Mucosa of rectum (tissue), 2 donors: Measurements from ENCODE around the gene CCDC175.

Source experiments
- H3K27ac ChIP-seq, 2 donors: one replicate each; pipeline ENCODE4 v1.7.0; 2013; ENCODE audit warnings: inconsistent platforms in 2 of 2, low read depth in 2 of 2, low read length in 2 of 2
- H3K27me3 ChIP-seq, 2 donors: one replicate each; pipeline ENCODE4 v1.7.0; 2013; ENCODE audit warnings: low read length in 2 of 2; ENCODE audit not compliant: control insufficient read depth in 2 of 2, insufficient read depth in 2 of 2
- H3K36me3 ChIP-seq, 2 donors: one replicate each; pipeline ENCODE4 v1.7.0; 2013; ENCODE audit warnings: low read length in 2 of 2; ENCODE audit not compliant: control insufficient read depth in 2 of 2, insufficient read depth in 2 of 2
- H3K4me1 ChIP-seq, 2 donors: one replicate each; pipeline ENCODE4 v1.7.0; 2013; ENCODE audit warnings: low read length in 2 of 2, mild to moderate bottlenecking in 1 of 2; ENCODE audit not compliant: control insufficient read depth in 2 of 2, insufficient read depth in 2 of 2
- H3K4me3 ChIP-seq, 2 donors: one replicate each; pipeline ENCODE4 v1.7.0; 2013; ENCODE audit warnings: low read length in 2 of 2
- H3K9ac ChIP-seq, 2 donors: one replicate each; pipeline ENCODE4 v1.7.0; 2013; ENCODE audit warnings: low read length in 2 of 2, low read depth in 1 of 2, mild to moderate bottlenecking in 1 of 2
- H3K9me3 ChIP-seq, 2 donors: one replicate each; pipeline ENCODE4 v1.7.0; 2013; ENCODE audit warnings: low read length in 2 of 2; ENCODE audit not compliant: control insufficient read depth in 2 of 2
- donor health status: healthy.
- donor health status: Normal muscosa, but diverticular disease.

The CCDC175 gene

DNA sequence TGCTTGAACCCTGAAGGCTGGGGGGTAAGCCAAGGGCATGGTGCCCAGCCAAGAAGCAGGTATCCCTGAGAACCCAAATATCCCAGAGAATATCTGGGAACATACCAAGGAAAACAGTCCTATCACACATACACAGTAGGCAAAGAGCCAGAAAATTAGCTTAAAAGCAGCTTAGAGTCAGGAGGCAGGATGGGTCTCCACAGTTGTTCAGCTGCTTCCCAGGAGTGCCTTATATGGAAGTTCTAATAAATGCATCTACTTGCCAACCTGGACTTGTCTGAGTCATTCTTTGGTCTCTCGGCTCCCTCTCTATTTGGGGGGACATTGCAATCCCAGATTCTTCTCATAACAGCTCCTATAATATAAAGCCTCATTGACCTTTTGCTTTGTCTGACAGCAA is 102.4 kb downstream of the CCDC175 start:
- H3K4me1 ChIP-seq, result no peaks in the 10 kb centered on the region
- peaks cover 26 to 27% of the 10 kb centered on the region in 2 donors for H3K36me3 ChIP-seq
- H3K27me3 ChIP-seq, result no peaks in the 10 kb centered on the region
- H3K4me3 ChIP-seq, result no peak overlapping the region
- no peak overlapping the region for H3K27ac ChIP-seq
- H3K9me3 ChIP-seq, result no peaks in the 10 kb centered on the region
- no peak overlapping the region for H3K9ac ChIP-seq

DNA sequence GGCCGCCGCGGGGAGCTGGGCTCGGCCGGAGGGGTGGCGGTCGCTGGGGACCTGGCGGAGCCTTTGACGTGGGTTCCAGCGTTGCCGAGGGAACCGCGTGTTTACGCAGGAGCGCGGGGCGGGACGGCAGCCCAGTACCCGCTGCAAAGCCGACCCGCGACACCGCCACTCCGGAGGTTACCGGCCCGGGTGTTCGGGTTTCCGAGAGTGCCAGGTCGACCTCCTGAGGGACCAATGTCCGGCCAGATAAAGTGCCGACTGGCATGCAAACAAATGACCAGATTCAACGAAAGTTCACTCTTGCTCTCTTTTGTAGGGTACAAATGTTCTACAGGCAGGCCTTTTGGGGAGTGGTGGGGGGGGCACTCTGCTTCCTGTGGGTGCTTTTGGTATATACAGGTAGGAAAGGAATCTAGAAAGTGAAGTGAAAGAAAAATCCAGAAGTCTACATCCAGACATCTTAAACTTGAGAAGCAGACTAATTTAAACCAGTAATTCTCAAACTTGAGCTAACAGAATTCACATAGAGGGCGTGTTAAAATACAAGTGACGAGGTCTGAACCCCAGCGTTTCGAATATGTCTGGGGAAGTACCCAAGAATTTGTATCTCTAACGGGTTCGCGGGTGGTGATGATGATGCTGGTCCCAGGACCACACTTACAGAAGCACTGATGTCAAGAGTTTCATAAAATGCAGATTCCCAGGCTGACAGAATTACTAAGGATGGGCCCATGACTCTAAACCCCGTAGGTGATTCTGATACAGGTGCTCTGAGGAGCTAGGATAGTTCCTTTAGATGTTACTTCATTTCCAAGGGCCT is 111.1 kb downstream of the CCDC175 start, which contains the start of gene GPR135:
Gene GPR135, minus strand, starts transcription at position 65 of the 820 bp plus-strand sequence. CDS start 154 bp downstream, outside the sequence.
- H3K27me3 ChIP-seq, result no peaks in the 10 kb centered on the region
- H3K36me3 ChIP-seq, result no peaks in the 10 kb centered on the region
- H3K27ac ChIP-seq, result peak within 1 kb of the TSS; percentile 16 to 24
- H3K4me1 ChIP-seq, result peaks cover 6 to 8% of the 10 kb centered on the region in 2 donors
- H3K9ac ChIP-seq, result peak within 1 kb of the TSS in 1 of 2 donors; percentile 53
- H3K4me3 ChIP-seq, result peak within 1 kb of the TSS; percentile 73 to 74
- no peaks in the 10 kb centered on the region for H3K9me3 ChIP-seq

DNA sequence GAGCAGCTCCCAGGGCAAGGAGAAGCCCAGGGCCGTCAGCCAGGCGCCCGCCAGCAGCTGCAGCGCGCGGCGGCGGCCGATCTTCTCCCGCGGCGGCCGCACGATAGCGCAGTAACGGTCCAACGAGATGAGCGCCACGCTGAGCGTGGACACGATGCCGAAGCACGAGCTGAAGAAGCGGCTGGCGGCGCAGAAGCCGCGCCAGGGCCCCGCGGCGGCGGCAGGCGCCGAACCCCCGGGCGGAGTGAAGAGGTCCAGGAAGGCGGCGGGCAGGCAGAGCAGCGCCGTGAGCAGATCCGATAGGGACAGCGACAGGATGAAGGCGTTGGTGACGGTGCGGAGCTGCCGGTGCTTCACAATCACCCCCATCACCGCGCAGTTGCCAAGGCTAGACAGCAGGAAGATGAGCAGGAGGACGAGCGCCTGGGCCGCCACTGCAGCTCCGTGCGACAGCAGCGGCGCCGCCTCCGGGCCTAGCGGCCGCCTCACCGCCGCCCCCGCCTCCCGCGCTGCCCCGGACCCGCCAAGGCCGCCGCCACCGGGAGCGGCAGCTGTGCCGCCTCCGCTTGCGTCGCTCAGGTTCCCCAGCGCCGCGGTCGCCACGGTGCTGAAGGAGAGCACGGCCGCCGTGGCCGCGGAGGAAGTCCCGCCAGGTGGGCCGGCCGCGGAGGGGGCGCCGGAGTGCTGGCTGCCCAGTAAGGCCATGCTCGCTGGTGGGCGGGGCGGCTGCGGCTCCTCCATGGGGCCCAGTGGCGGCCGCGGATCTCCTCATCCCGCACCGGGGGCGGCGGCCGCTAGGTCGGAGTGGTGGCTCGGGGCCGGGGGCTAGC is 111.9 kb downstream of the CCDC175 start:
- Histone ChIP-seq H3K9me3 (no peaks in the 10 kb centered on the region), H3K27me3 (no peaks in the 10 kb centered on the region), H3K4me1 (peaks cover 6 to 8% of the 10 kb centered on the region in 2 donors), H3K27ac (peak overlapping the region; percentile 16 to 24), H3K9ac (peak overlapping the region in 1 of 2 donors; percentile 53), H3K36me3 (no peaks in the 10 kb centered on the region), H3K4me3 (peak overlapping the region; percentile 73 to 74)

DNA sequence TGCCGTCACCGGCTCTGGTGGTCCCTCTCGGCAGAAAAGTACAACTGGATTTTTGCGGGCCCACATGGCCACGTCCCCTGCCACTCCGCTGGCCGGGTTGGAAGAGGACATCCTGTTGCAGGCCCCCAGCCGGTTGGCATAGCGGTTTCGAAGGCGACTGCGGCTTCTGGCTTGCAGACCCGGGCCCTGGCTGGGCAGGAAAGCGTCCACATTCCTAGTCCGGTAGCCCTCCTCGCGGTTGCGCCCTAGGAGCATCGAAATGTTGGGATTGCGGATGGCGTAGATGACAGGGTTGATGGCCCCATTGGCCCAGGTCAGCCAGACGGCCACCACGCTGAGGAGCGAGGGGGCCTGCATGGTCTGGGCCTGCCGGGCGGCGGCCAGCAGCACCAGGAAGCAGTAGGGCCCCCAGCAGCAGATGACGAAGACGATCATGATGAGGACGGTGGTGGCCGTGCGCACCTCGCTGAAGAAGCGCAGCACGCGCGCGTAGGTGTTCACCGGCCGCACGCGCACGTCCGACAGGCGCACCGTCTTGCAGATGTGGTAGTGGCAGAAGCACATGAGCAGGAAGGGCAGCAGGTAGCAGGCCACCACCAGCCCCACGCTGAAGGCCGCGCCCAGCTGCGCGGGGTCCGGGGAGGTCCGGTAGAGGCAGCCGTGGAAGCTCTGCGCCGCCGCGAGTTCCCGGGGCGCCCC is 112.7 kb downstream of the CCDC175 start:
- Histone ChIP-seq H3K36me3 (no peaks in the 10 kb centered on the region), H3K9me3 (no peaks in the 10 kb centered on the region), H3K4me3 (peak overlapping the region; percentile 73 to 74), H3K27ac (peak overlapping the region; percentile 16 to 24), H3K27me3 (no peaks in the 10 kb centered on the region), H3K9ac (peak overlapping the region in 1 of 2 donors; percentile 53), H3K4me1 (peaks cover 6 to 8% of the 10 kb centered on the region in 2 donors)

DNA sequence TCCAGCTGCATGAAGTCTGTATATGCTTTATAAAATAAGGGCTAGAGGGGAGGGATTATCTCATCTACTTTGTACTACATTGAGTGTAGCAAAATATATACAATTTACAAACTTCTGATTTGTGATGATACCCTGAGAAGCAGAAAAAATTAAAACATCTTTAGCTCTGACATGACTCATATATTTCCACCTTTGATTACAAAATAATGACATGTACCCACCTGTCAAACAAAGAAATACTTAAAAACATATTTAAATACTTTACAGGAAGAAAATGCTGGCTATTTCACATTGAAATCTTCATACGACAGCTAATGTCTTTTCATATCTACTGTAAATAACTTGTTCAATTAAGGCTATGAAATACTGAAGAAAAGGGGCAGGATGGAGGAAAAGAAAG is 114.7 kb downstream of the CCDC175 start:
- Histone ChIP-seq H3K27me3 (no peaks in the 10 kb centered on the region), H3K27ac (no peak overlapping the region), H3K4me3 (no peak overlapping the region)

DNA sequence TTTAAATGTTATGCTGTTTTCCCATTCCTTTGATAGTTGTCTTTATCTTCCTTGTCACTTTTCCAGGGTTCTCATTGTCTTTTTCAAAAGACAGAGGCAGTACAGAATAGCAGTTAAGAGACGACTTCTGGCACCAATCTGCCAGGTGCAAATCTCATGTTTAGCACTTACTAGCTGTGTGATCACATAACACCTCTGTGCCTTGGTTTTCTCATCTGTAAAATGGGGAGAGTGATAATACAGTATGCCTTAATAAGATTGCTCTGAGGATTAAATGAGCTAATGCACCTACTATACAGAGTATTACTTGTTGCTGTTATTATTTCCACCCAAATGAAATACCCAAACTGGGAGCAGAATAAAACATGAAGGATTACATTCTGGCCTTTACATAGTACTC is 116.2 kb downstream of the CCDC175 start:
- H3K9me3 ChIP-seq, result no peaks in the 10 kb centered on the region
- no peak overlapping the region for H3K9ac ChIP-seq
- H3K4me3 ChIP-seq, result no peak overlapping the region
- H3K27me3 ChIP-seq, result no peaks in the 10 kb centered on the region
- peaks cover 0 to 2% of the 10 kb centered on the region in 2 donors for H3K36me3 ChIP-seq
- H3K27ac ChIP-seq, result no peak overlapping the region
- peaks cover 6 to 8% of the 10 kb centered on the region in 2 donors for H3K4me1 ChIP-seq

More for the DNA sequence above, 114.7 kb downstream of the CCDC175 start:
- Histone ChIP-seq H3K9me3 (no peaks in the 10 kb centered on the region), H3K36me3 (no peaks in the 10 kb centered on the region), H3K4me1 (peaks cover 6 to 8% of the 10 kb centered on the region in 2 donors), H3K9ac (no peak overlapping the region)

DNA sequence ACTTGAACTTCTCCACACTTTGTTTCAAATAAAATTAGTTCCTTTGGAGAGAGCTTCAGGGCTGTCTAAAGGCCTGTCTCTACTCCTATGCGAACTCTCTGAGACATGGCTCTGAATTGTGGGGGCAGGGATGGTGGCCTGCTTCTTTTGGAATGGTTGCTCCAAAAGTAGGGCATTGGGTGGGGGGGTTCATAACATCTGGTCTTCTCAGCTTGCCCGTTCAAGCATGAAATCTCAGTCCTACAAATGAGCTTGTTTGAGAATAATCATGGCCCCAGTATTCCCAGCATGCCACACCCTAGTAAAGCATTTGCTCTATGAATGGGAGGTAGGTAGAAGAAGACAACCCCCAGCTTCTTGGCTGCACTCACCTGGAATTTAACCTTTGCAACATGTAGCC is 118.1 kb downstream of the CCDC175 start:
- Histone ChIP-seq H3K4me3 (no peak overlapping the region), H3K27ac (no peak overlapping the region), H3K36me3 (peaks cover 0 to 2% of the 10 kb centered on the region in 2 donors), H3K27me3 (no peaks in the 10 kb centered on the region), H3K9me3 (no peaks in the 10 kb centered on the region), H3K4me1 (no peaks in the 10 kb centered on the region), H3K9ac (no peak overlapping the region)

DNA sequence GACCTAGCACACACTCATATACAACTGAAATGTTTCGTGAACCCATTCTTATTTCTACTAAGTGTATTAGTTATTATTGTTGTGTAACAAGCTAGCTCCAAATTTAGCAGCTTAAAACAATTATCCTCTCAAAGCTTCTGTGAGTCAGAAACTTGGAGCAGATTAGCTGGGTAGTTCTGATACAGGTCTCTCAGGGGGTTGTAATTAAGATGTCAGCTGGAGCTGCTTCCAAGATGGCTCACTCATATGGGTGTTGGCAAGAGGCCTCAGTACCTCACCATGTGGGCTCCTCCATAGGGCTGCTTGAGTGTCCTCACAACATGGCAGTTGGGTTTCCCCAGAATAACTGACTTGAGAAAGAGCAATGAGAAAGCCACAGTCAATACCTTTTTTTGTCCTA is 121.2 kb downstream of the CCDC175 start:
- Histone ChIP-seq H3K27ac (no peak overlapping the region), H3K9ac (no peak overlapping the region), H3K4me3 (no peak overlapping the region), H3K4me1 (no peaks in the 10 kb centered on the region), H3K9me3 (no peaks in the 10 kb centered on the region), H3K27me3 (no peaks in the 10 kb centered on the region), H3K36me3 (peaks cover 0 to 2% of the 10 kb centered on the region in 2 donors)
